Heart left ventricle (tissue), 13 donors: Measurements from ENCODE around the gene TBL1Y.
"Not testable (repeated sequence)": the region's sequence is repeated elsewhere in the genome, so short reads cannot be mapped to it uniquely, and the experiment has no call there.

ENCODE experiments used
- CTCF ChIP-seq, 12 donors: fragments of 200-600 bp; sonication (generic) in 4 of 12; IDR thresholded peaks; one replicate each; pipeline versions ENCODE4 v1.5.0 to v1.8.0; 2018 to 2022; ENCODE audit warnings: antibody characterized with exemption in 12 of 12, mild to moderate bottlenecking in 5 of 12
- POLR2A ChIP-seq, 2 donors: fragments of 450-650 bp; IDR thresholded peaks; one replicate each; pipeline ENCODE4 v1.6.1; 2017; ENCODE audit warnings: antibody characterized with exemption in 2 of 2, mild to moderate bottlenecking in 2 of 2, moderate library complexity in 2 of 2
- donor health status: ischemic (EF 13 %, LVEDD 7.1; RV severe dilation, severe dysfunction).
- donor health status: DM: no; HTN: yes; CAD: no.
- donor health status: DM: no; HTN: no; CAD: no.
- donor health status: ischemic (EF 25% LVEDD 6.9; RV normal size, moderate dysfunction).
- donor health status: ischemic (EF 25% LVEDD 5.7; RV mildly dilated, moderate dysfunction).
- donor health status: ischemic (EF 35%, LVEDD 5.7; RV mildly dilated, moderate dysfunction).
- donor health status: nonischemic (EF 11% LVEDD 7.7; RV severe dilation, severe dysfunction).
- donor health status: DM: yes; HTN: yes; CAD: no.
- donor health status: PGD.
- donor health status: ischemic (EF 29% LVEDD 5.4; RV normal size, mild dysfunction).
- donor health status: nonischemic (EF 23%, LVEDD 6.1; RV moderate dilation, normal function).

GRCh38 chrY:6908021-6908420 lies 2.5 kb upstream of the TBL1Y start:
- TF ChIP-seq POLR2A, CTCF (IDR thresholded peaks at IDR 0.05): not testable (repeated sequence)
